K562 (cell line): ENCODE results near the gene EEPD1. TPM values are rescaled to one million over a fixed set of nuclear protein-coding genes. Genes with fewer than 3 reads are reported as not detected.

Experiments used
- ATAC-seq: fragments of 200-7000 bp; cut with Tn5 transposase; 3 replicates; pipeline ENCODE4 v1.9.1; 2020; ENCODE audit warnings: moderate library complexity
- BruUV-seq: library from RNA; stranded (reverse); fragments of 400-500 nt; replicated peaks from 2 replicates; lab custom pipeline; 2021; lab: Mats Ljungman, UMichigan
- CTCF ChIA-PET: fragments of 300-600 bp; formaldehyde crosslinking; extraction: SDS; loops from one replicate; lab custom pipeline; 2021; ENCODE audit warnings: low intra/inter-chr PET ratio; lab: Yijun Ruan, JAX
- POLR2A ChIA-PET: fragments of 300-600, 350-650 bp; sonication (Branson Sonifier 250); formaldehyde crosslinking; extraction: SDS; loops from one replicate; lab custom pipeline; 2021; ENCODE audit warnings: antibody characterized with exemption, inconsistent platforms; lab: Yijun Ruan, JAX
- DNase-seq, 4 experiments: peaks; one replicate each; pipeline versions ENCODE4 v3.0.0 to v3.0.0-alpha.2; 2011 to 2018; ENCODE audit warnings: low spot score in 3 of 4, mixed read lengths in 3 of 4; ENCODE audit errors: extremely low read depth in 1 of 4
- FAIRE-seq: peaks from 2 replicates; lab custom pipeline; 2011; peaks lifted over from hg19 to GRCh38; lab: Jason Lieb, UNC
- H2AFZ ChIP-seq: 2 replicates; pipeline ENCODE4 v1.6.0; 2011; ENCODE audit warnings: low read depth, low read length, control low read depth, inconsistent platforms
- H3K27ac ChIP-seq: fragments of 200-600 bp; 3 replicates; pipeline ENCODE4 v1.8.0; 2011; ENCODE audit warnings: low read depth, mild to moderate bottlenecking, control low read depth, inconsistent platforms, low read length, moderate library complexity, mixed read lengths; ENCODE audit errors: extremely low read depth
- H3K27me3 ChIP-seq, 2 experiments: fragments of 300-600 bp in 1 of 2; 2 replicates in 1 of 2; 3 replicates in 1 of 2; pipeline versions ENCODE4 v1.6.0 to v1.8.0; 2011; ENCODE audit warnings: inconsistent platforms in 2 of 2, low read length in 2 of 2, mild to moderate bottlenecking in 1 of 2, mixed read lengths in 1 of 2, moderate library complexity in 1 of 2; ENCODE audit not compliant: control insufficient read depth in 2 of 2, insufficient read depth in 2 of 2
- H3K36me3 ChIP-seq: fragments of 300-600 bp; 3 replicates; pipeline ENCODE4 v1.8.0; 2011; ENCODE audit warnings: mild to moderate bottlenecking, low read length, inconsistent platforms; ENCODE audit not compliant: control insufficient read depth, insufficient read depth
- H3K4me1 ChIP-seq, 2 experiments: fragments of 200-600 bp in 1 of 2; replicated peaks in 1 of 2; 2 replicates in 1 of 2; 3 replicates in 1 of 2; pipeline versions ENCODE4 v1.5.1 to v1.8.0; 2011; ENCODE audit warnings: inconsistent platforms in 2 of 2, low read length in 2 of 2, mild to moderate bottlenecking in 1 of 2, mixed read lengths in 1 of 2, moderate library complexity in 1 of 2; ENCODE audit not compliant: control insufficient read depth in 2 of 2, insufficient read depth in 2 of 2
- H3K4me2 ChIP-seq: 2 replicates; pipeline ENCODE4 v1.6.1; 2011; ENCODE audit warnings: low read length, control low read depth, inconsistent platforms, mixed read lengths; ENCODE audit not compliant: insufficient read depth
- H3K4me3 ChIP-seq: fragments of 200-600 bp; sonication (generic), shearing (Covaris generic); 2 replicates; pipeline ENCODE4 v1.5.1; 2016; ENCODE audit warnings: control low read depth, inconsistent platforms
- H3K79me2 ChIP-seq: fragments of 200-600 bp; 3 replicates; pipeline ENCODE4 v1.8.0; 2011; ENCODE audit warnings: low read length, inconsistent platforms; ENCODE audit not compliant: control insufficient read depth, insufficient read depth
- H3K9ac ChIP-seq, 2 experiments: 2 replicates each; pipeline versions ENCODE4 v1.6.0 to v1.6.1; 2011; ENCODE audit warnings: low read depth in 2 of 2, low read length in 2 of 2, control low read depth in 1 of 2, inconsistent platforms in 1 of 2, mild to moderate bottlenecking in 1 of 2, mixed read lengths in 1 of 2; ENCODE audit not compliant: insufficient read depth in 1 of 2
- H3K9me1 ChIP-seq: one replicate; pipeline ENCODE4 v1.6.0; 2011; ENCODE audit warnings: inconsistent platforms, mild to moderate bottlenecking, low read length, moderate library complexity; ENCODE audit not compliant: control insufficient read depth, insufficient read depth
- H3K9me3 ChIP-seq: replicated peaks from 2 replicates; pipeline ENCODE4 v1.5.1; 2011; ENCODE audit warnings: low read depth, low read length, inconsistent platforms; ENCODE audit not compliant: control insufficient read depth, insufficient read depth
- H4K20me1 ChIP-seq: replicated peaks from 2 replicates; pipeline ENCODE4 v1.6.1; 2011; ENCODE audit warnings: low read length, inconsistent platforms, mixed read lengths; ENCODE audit not compliant: control insufficient read depth, insufficient read depth
- BRF2 ChIP-seq: IDR thresholded peaks from 3 replicates; pipeline ENCODE4 v1.6.1; 2011; ENCODE audit warnings: borderline replicate concordance, mild to moderate bottlenecking; ENCODE audit not compliant: insufficient read length, insufficient read depth
- CEBPB ChIP-seq: fragments of 450-650 bp; IDR thresholded peaks from 2 replicates; pipeline ENCODE4 v1.6.1; 2016; ENCODE audit warnings: missing genetic modification characterization, missing compliant biosample characterization
- CEBPG ChIP-seq, 3 experiments: fragments of 200-800 bp in 1 of 3; sonication (Bioruptor generic) in 1 of 3; sonication (generic) in 1 of 3; formaldehyde crosslinking in 1 of 3; IDR thresholded peaks in 2 of 3; conservative IDR thresholded peaks in 1 of 3; 2 replicates each; pipeline versions ENCODE4 v1.6.1 to v1.8.0; 2016 to 2022; ENCODE audit warnings: missing compliant biosample characterization in 2 of 3, missing genetic modification characterization in 2 of 3, mild to moderate bottlenecking in 1 of 3, missing genetic modification reagents in 1 of 3
- PRMT5 ChIP-seq: sonication (generic); formaldehyde crosslinking; IDR thresholded peaks from 2 replicates; pipeline ENCODE4 v1.5.0; 2020; ENCODE audit warnings: missing genetic modification reagents
- WGBS: fragments of 100-300 bp; shearing (Covaris generic); methylation state at CpG from one replicate; pipeline ENCODE4 v1.1.6; 2016; ENCODE audit warnings: low coverage, mixed read lengths; ENCODE audit not compliant: insufficient coverage; ENCODE audit errors: missing lambda C conversion rate; 5-methylcytosine and 5-hydroxymethylcytosine counted together
- in situ Hi-C: fragments of 300-500 bp; cut with MboI; formaldehyde crosslinking; loops from 4 replicates; pipeline ENCODE4 v1.15.0; 2018; ENCODE audit warnings: inconsistent platforms, mixed read lengths
- intact Hi-C: fragments of 100-400 bp; cut with micrococcal nuclease; formaldehyde crosslinking; loops from 2 replicates; pipeline ENCODE4 v1.14.2; 2022
- polyA plus RNA-seq, 8 experiments: library from polyadenylated mRNA; depleted of rRNA in 4 of 8; stranded (reverse) in 5 of 8; unstranded in 3 of 8; fragments of >200 nt; fragmentation: Nextera tagmentation in 2 of 8; fragmentation: Illumina TruSeq in 1 of 8; extraction: Ambion mirVana in 2 of 8; extraction: Trizol in 1 of 8; gene quantifications; 2 replicates each; pipeline versions ENCODE4 v1.2.1 to v1.2.3, GENCODE V29; 2011 to 2014; ENCODE audit warnings: inconsistent platforms in 1 of 8, missing spikeins in 1 of 8
- total RNA-seq, 7 experiments: library from RNA; depleted of rRNA in 6 of 7; stranded (reverse); fragments of >200 nt in 6 of 7; fragmentation: Illumina TruSeq in 2 of 7; extraction: Trizol in 2 of 7; gene quantifications; 2 replicates each; pipeline versions ENCODE4 v1.2.1 to v1.2.3, GENCODE V29; 2011 to 2021; ENCODE audit warnings: low replicate concordance in 1 of 7

EEPD1 gene
- total and polyA plus RNA-seq, 9 of the 15 experiments (the other 6 are each of a cell fraction or from before 2014, with no cell fraction given): 0.01 to 1.5 (median 0.74) TPM; not detected in 1

- H3K27ac ChIP-seq: no peak overlapping the region
- H3K9me3 ChIP-seq: no peaks in the 10 kb centered on the region
- DNase-seq: no peak
- BruUV-seq: no TSS peak
- no peak overlapping the region for H3K4me2 ChIP-seq
- no peak overlapping the region for H2AFZ ChIP-seq
- in situ Hi-C loops (no loop called here), intact Hi-C loops (no loop called here)
- no peaks in the 10 kb centered on the region for H3K79me2 ChIP-seq
- peaks cover 4 to 11% of the 10 kb centered on the region in 2 experiments; a peak in 4 of 5 replicates for H3K4me1 ChIP-seq
- no peaks in the 10 kb centered on the region for H3K36me3 ChIP-seq
- no peaks in the 10 kb centered on the region for H3K9me1 ChIP-seq
- no peak overlapping the region for H3K4me3 ChIP-seq
- 1% methylated on average over 10 of the region's 10 CpGs for WGBS
- ChIA-PET CTCF (no interaction called here), POLR2A (no interaction called here)
- FAIRE-seq: no peak
- TF ChIP-seq CEBPG (CRISPR knock-in tag; IDR thresholded peaks at IDR 0.05): no peak
- TF ChIP-seq CEBPG (tag; conservative IDR thresholded peaks at IDR 0.05 in 1 of 2, IDR thresholded peaks at IDR 0.05 in 1 of 2): peak in 1 of 2 experiments; percentile 43; a peak in 1 of 4 replicates
- peak; percentile 86 for TF ChIP-seq CEBPB (tag)
- no peak for TF ChIP-seq PRMT5
- TF ChIP-seq BRF2: no peak
- H3K9ac ChIP-seq: no peak overlapping the region
- H3K27me3 ChIP-seq: peaks cover 6 to 25% of the 10 kb centered on the region in 2 experiments; a peak in 3 of 5 replicates
- no peak for ATAC-seq
- H4K20me1 ChIP-seq: no peaks in the 10 kb centered on the region
Observed at GRCh38 chr7:36306722-36307121, 153.7 kb downstream of the EEPD1 start.
